K562 (cell line): ENCODE results near the gene WASL. TPM values are rescaled to one million over a fixed set of nuclear protein-coding genes. Genes with fewer than 3 reads are reported as not detected.

Experiments used
- ARID3B ChIP-seq: fragments of 250-450 bp; sonication (Bioruptor Pico); IDR thresholded peaks from 2 replicates; pipeline ENCODE4 v1.4.0; 2020; ENCODE audit warnings: borderline replicate concordance
- BCLAF1 ChIP-seq, 2 experiments: fragments of 450-650 bp in 1 of 2; IDR thresholded peaks; 2 replicates each; pipeline ENCODE4 v1.6.1; 2011 to 2017; ENCODE audit warnings: low read depth in 2 of 2, antibody characterized with exemption in 1 of 2, borderline replicate concordance in 1 of 2, low read length in 1 of 2, mild to moderate bottlenecking in 1 of 2, mixed read lengths in 1 of 2; ENCODE audit not compliant: control insufficient read depth in 1 of 2
- CBFA2T3 ChIP-seq: fragments of 450-650 bp; IDR thresholded peaks from 2 replicates; pipeline ENCODE4 v1.6.1; 2017
- CC2D1A ChIP-seq: fragments of 450-650 bp; IDR thresholded peaks from 2 replicates; pipeline ENCODE4 v1.6.1; 2017; ENCODE audit warnings: mild to moderate bottlenecking
- FOXA3 ChIP-seq, 2 experiments: fragments of 450-650 bp in 1 of 2; sonication (generic) in 1 of 2; formaldehyde crosslinking; IDR thresholded peaks in 1 of 2; conservative IDR thresholded peaks in 1 of 2; 2 replicates each; pipeline versions ENCODE4 v1.4.0 to v1.8.0; 2020 to 2022; ENCODE audit warnings: mild to moderate bottlenecking in 2 of 2, missing genetic modification reagents in 1 of 2
- GATAD2A ChIP-seq: fragments of 450-650 bp; IDR thresholded peaks from 2 replicates; pipeline ENCODE4 v1.6.1; 2017
- MAFF ChIP-seq: IDR thresholded peaks from 2 replicates; pipeline ENCODE4 v1.6.1; 2012; ENCODE audit warnings: low read length, improper control_type of control experiment
- MTA1 ChIP-seq: fragments of 450-650 bp; IDR thresholded peaks from 2 replicates; pipeline ENCODE4 v1.6.1; 2017; ENCODE audit warnings: borderline replicate concordance
- MTF1 ChIP-seq: fragments of 250-450 bp; sonication (Bioruptor Pico); IDR thresholded peaks from 2 replicates; pipeline ENCODE4 v1.9.0; 2021; ENCODE audit warnings: moderate library complexity, mild to moderate bottlenecking, inconsistent platforms, borderline replicate concordance
- POLR2A ChIP-seq: fragments of 450-650 bp; conservative IDR thresholded peaks from 2 replicates; pipeline ENCODE4 v1.6.1; 2016
- SMAD3 ChIP-seq: fragments of 450-650 bp; formaldehyde crosslinking; conservative IDR thresholded peaks from 2 replicates; pipeline ENCODE4 v1.4.0; 2020; ENCODE audit warnings: mild to moderate bottlenecking
- SOX6 ChIP-seq: fragments of 450-650 bp; IDR thresholded peaks from 2 replicates; pipeline ENCODE4 v1.6.1; 2014; ENCODE audit warnings: mild to moderate bottlenecking
- SP1 ChIP-seq: sonication (generic); formaldehyde crosslinking; IDR thresholded peaks from 2 replicates; pipeline ENCODE4 v1.8.1; 2022; ENCODE audit warnings: mild to moderate bottlenecking, missing genetic modification reagents
- TAF7 ChIP-seq: fragments of 450-650 bp; IDR thresholded peaks from 2 replicates; pipeline ENCODE4 v1.6.1; 2016; ENCODE audit warnings: missing genetic modification characterization, missing compliant biosample characterization
- TBP ChIP-seq: optimal IDR thresholded peaks from 2 replicates; pipeline ENCODE3; 2011; ENCODE audit warnings: low read depth, low read length, improper control_type of control experiment
- TEAD1 ChIP-seq, 2 experiments: fragments of 450-650 bp in 1 of 2; sonication (generic) in 1 of 2; formaldehyde crosslinking; IDR thresholded peaks; 2 replicates each; pipeline versions ENCODE4 v1.4.0 to v1.8.0; 2020 to 2022; ENCODE audit warnings: mild to moderate bottlenecking in 2 of 2, missing genetic modification reagents in 1 of 2
- TOE1 ChIP-seq, 2 experiments: fragments of 450-650 bp in 1 of 2; sonication (generic) in 1 of 2; formaldehyde crosslinking in 1 of 2; IDR thresholded peaks; 2 replicates each; pipeline versions ENCODE4 v1.7.1 to v1.8.0; 2016 to 2022; ENCODE audit warnings: borderline replicate concordance in 2 of 2, mild to moderate bottlenecking in 2 of 2, antibody characterized with exemption in 1 of 2, inconsistent platforms in 1 of 2, low read depth in 1 of 2, missing genetic modification reagents in 1 of 2, moderate library complexity in 1 of 2
- YY1 ChIP-seq, 3 experiments: IDR thresholded peaks; 2 replicates each; pipeline ENCODE4 v1.6.1; 2011; ENCODE audit warnings: low read length in 2 of 3, mild to moderate bottlenecking in 2 of 3, moderate library complexity in 2 of 3, borderline replicate concordance in 1 of 3, control low read depth in 1 of 3, low read depth in 1 of 3; ENCODE audit not compliant: insufficient read depth in 3 of 3, insufficient replicate concordance in 2 of 3, control insufficient read depth in 1 of 3, insufficient read length in 1 of 3; ENCODE audit errors: extremely low read depth in 1 of 3
- ZBTB1 ChIP-seq: sonication (generic); formaldehyde crosslinking; IDR thresholded peaks from 2 replicates; pipeline ENCODE4 v1.8.1; 2023; ENCODE audit warnings: missing genetic modification reagents, low read depth, mild to moderate bottlenecking, borderline replicate concordance
- ZBTB26 ChIP-seq: fragments of 450-650 bp; formaldehyde crosslinking; IDR thresholded peaks from 2 replicates; pipeline ENCODE4 v1.4.0; 2022; ENCODE audit warnings: missing genetic modification characterization
- polyA plus RNA-seq, 8 experiments: library from polyadenylated mRNA; depleted of rRNA in 4 of 8; stranded (reverse) in 5 of 8; unstranded in 3 of 8; fragments of >200 nt; fragmentation: Nextera tagmentation in 2 of 8; fragmentation: Illumina TruSeq in 1 of 8; extraction: Ambion mirVana in 2 of 8; extraction: Trizol in 1 of 8; gene quantifications; 2 replicates each; pipeline versions ENCODE4 v1.2.1 to v1.2.3, GENCODE V29; 2011 to 2014; ENCODE audit warnings: inconsistent platforms in 1 of 8, missing spikeins in 1 of 8
- total RNA-seq, 7 experiments: library from RNA; depleted of rRNA in 6 of 7; stranded (reverse); fragments of >200 nt in 6 of 7; fragmentation: Illumina TruSeq in 2 of 7; extraction: Trizol in 2 of 7; gene quantifications; 2 replicates each; pipeline versions ENCODE4 v1.2.1 to v1.2.3, GENCODE V29; 2011 to 2021; ENCODE audit warnings: low replicate concordance in 1 of 7

Gene WASL
- total and polyA plus RNA-seq, 9 of the 15 experiments (the other 6 are each of a cell fraction or from before 2014, with no cell fraction given) = 3.2 to 13.9 (median 8.3) TPM

- no peak for TF ChIP-seq BCLAF1 (IDR thresholded peaks at IDR 0.05; ENCODE audit: borderline replicate concordance in 1 of 2, control insufficient read depth in 1 of 2, low read depth in 2 of 2, low read length in 1 of 2)
- 0 out of 2 replicates have a peak, but pooled peaks have one; percentile 14 for TF ChIP-seq ZBTB26
- peak; percentile 73 for TF ChIP-seq CC2D1A
- no peak for TF ChIP-seq TAF7 (tag)
- peak in 1 of 3 experiments; percentile 46 for TF ChIP-seq YY1 (IDR thresholded peaks at IDR 0.05; ENCODE audit: borderline replicate concordance in 1 of 3, control insufficient read depth in 1 of 3, extremely low read depth in 1 of 3, insufficient read depth in 3 of 3, insufficient read length in 1 of 3, insufficient replicate concordance in 2 of 3, low read depth in 1 of 3, low read length in 2 of 3)
- peak; percentile 68 for TF ChIP-seq SP1
- TF ChIP-seq TEAD1 (CRISPR knock-in tag; IDR thresholded peaks at IDR 0.05) = peak in 1 of 2 experiments; percentile 49; a peak in 1 of 4 replicates
- 0 out of 4 replicates have a peak, but pooled peaks of 1 of the 2 experiments have one; percentile 8 for TF ChIP-seq FOXA3 (CRISPR knock-in tag; conservative IDR thresholded peaks at IDR 0.05 in 1 of 2, IDR thresholded peaks at IDR 0.05 in 1 of 2)
- TF ChIP-seq MTA1 = 0 out of 2 replicates have a peak, but pooled peaks have one; percentile 37
- TF ChIP-seq ZBTB1 (CRISPR knock-in tag) = peak; percentile 97
- TF ChIP-seq GATAD2A = peak; percentile 6; the same call in 1 of the 2 replicates
- TF ChIP-seq MTF1 = no peak
- no peak for TF ChIP-seq SOX6
- TF ChIP-seq ARID3B = no peak
- 0 out of 2 replicates have a peak, but pooled peaks have one; percentile 15 for TF ChIP-seq CBFA2T3
- no peak for TF ChIP-seq MAFF
- TF ChIP-seq TOE1 (IDR thresholded peaks at IDR 0.05; ENCODE audit: borderline replicate concordance) = peak; percentile 33; the same call in 1 of the 2 replicates
- no peak for TF ChIP-seq TOE1 (CRISPR knock-in tag; IDR thresholded peaks at IDR 0.05; ENCODE audit: borderline replicate concordance, low read depth)
- no peak for TF ChIP-seq SMAD3
- TF ChIP-seq POLR2A = peak; percentile 67
- TF ChIP-seq TBP = peak; percentile 38
Measured at GRCh38 chr7:123747620-123748141, 1.1 kb downstream of the WASL start (continued).
